Choroid plexus epithelial cell (primary cell): ENCODE data around the gene THUMPD3.
A peak's percentile ranks its signal among the peaks of the same experiment; 100 is the strongest.

ENCODE experiments used
- DNase-seq: peaks from one replicate; pipeline ENCODE4 v3.0.0-alpha.2; 2010; ENCODE audit warnings: low read depth
- H3K4me3 ChIP-seq: 2 replicates; pipeline ENCODE4 v1.5.1; 2011; ENCODE audit warnings: low read depth, mild to moderate bottlenecking, control low read depth, low read length, moderate library complexity
- CTCF ChIP-seq: conservative IDR thresholded peaks from 2 replicates; pipeline ENCODE4 v1.5.1; 2011; ENCODE audit warnings: low read depth, mild to moderate bottlenecking, control low read depth, inconsistent platforms, low read length, moderate library complexity

Gene THUMPD3

GRCh38 chr3:9387322-9387655 is 24.4 kb downstream of the THUMPD3 start:
- TF ChIP-seq CTCF = no peak
- no peak overlapping the region for H3K4me3 ChIP-seq
- no peak for DNase-seq

- no peak for TF ChIP-seq CTCF
- no peak for DNase-seq
- H3K4me3 ChIP-seq = no peak overlapping the region
Observed at GRCh38 chr3:9388142-9388541, 25.3 kb downstream of the THUMPD3 start.

- no peak overlapping the region for H3K4me3 ChIP-seq
- DNase-seq = no peak
- TF ChIP-seq CTCF = no peak
Observed at GRCh38 chr3:9388562-9389272, 25.9 kb downstream of the THUMPD3 start.

GRCh38 chr3:9390265-9390888 is 27.5 kb downstream of the THUMPD3 start:
- H3K4me3 ChIP-seq = no peak overlapping the region
- TF ChIP-seq CTCF = no peak
- DNase-seq = no peak

- DNase-seq = no peak
- no peak for TF ChIP-seq CTCF
- H3K4me3 ChIP-seq = no peak overlapping the region
Observed at GRCh38 chr3:9392041-9392440, 29.2 kb downstream of the THUMPD3 start.

- peak; percentile 23 for DNase-seq
- TF ChIP-seq CTCF = no peak
Observed at GRCh38 chr3:9395570-9396300, 32.9 kb downstream of the THUMPD3 start.

GRCh38 chr3:9396301-9396631 is 33.4 kb downstream of the THUMPD3 start:
- TF ChIP-seq CTCF = no peak
- H3K4me3 ChIP-seq = peak overlapping the region; percentile 81
- DNase-seq = peak; percentile 99

More at GRCh38 chr3:9395570-9396300, 32.9 kb downstream of the THUMPD3 start:
- peak overlapping the region; percentile 81 for H3K4me3 ChIP-seq
